Measurements from ENCODE around the gene FRY.
A peak's percentile ranks its signal among the peaks of the same experiment; 100 is the strongest.

Gene FRY

GRCh38 chr13:32175943-32176342 lies 144.4 kb downstream of the FRY start:
- no peak for DNase-seq (ENCODE audit: low spot score)

- DNase-seq (ENCODE audit: low spot score): no peak
Observed at GRCh38 chr13:32176696-32177095, 145.1 kb downstream of the FRY start.

DNA sequence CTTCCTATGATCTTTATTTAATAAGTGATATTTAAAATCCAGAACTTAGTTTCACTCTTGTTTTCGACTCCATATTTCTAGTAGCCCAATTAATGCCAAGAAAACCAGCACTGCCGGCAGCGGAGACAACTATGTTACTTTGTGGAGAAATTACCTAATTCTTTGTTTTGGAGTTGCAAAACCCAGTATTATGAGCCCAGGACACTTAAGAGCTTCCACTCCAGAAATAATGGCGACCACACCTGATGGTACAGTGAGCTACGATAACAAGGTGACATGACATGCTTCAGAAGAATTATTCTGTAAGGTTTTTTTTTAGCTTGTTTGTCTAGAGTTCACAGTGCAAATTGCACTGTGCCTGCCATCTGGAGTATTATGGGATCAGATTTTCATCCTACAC lies 147.2 kb downstream of the FRY start:
- no peak for DNase-seq (ENCODE audit: low spot score)

GRCh38 chr13:32179708-32180107 lies 148.1 kb downstream of the FRY start:
- no peak for DNase-seq (ENCODE audit: low spot score)

DNA sequence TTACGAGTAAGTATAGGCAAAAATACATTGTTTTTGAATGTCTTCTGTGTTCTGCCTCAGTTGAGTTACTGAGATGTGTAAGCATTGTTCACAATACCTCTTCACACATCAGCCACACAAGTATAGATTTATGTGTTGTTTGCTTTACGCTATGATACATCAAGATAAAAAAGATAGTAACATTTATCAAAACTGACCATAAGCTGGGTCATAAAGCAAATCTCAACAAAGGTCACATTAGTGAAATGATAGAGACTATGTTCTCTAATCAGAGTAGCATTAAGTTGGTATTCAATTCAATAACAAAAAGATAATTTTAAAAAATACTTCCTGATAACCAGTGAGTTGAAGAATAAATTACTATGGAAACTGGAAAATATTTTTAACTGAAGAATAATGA lies 156.1 kb downstream of the FRY start:
- no peak for DNase-seq (ENCODE audit: low spot score)

DNA sequence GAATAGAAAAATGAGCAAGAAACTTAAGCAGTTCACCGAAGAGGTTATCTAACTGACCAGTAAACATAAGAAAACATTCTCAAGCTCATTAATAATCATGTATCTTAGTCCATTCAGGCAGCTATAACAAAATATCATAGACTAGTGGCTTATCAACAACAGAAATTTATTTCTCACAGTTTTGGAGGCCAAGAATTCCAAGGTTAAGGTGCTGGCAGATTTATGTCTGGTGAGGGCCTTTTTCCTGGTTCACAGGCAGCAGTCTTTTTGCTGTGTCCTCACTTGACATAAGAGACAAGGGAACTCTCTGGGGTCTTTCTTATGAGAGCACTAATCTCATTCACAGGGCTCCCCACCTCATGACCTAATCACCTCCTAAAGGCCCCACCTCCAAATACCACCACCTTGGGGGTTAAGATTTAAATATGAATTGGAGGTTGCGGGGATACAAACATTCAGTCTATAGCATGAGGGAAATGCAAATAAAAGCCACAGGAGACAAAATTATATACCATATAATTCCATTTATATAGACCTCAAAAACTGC lies 160.0 kb downstream of the FRY start:
- no peak for DNase-seq (ENCODE audit: low spot score)

GRCh38 chr13:32195713-32196112 lies 164.1 kb downstream of the FRY start:
- no peak for DNase-seq (ENCODE audit: low spot score)

GRCh38 chr13:32199168-32199567 lies 167.6 kb downstream of the FRY start:
- DNase-seq (ENCODE audit: low spot score): no peak

DNA sequence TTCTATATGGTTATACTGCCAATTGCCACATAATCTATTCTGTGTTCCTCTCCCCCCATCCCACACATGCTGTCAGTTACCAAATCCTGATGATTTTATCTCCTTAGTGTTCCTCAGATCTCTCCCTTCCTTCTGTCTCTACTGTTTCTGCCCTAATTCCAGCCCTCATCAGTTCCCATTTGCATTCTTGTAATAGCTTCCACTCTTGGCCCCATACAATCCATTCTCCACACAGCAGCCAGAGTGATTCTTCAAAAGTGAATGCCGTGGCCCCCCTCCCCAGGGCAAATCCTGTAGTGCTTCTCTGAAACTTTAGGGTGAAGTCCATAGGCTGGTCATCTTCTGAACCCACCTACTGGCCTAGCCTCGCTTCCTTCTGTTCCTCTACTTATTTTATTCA lies 169.2 kb downstream of the FRY start:
- DNase-seq (ENCODE audit: low spot score): peak; percentile 15

GRCh38 chr13:32201809-32202208 lies 170.2 kb downstream of the FRY start:
- DNase-seq (ENCODE audit: low spot score): no peak

- no peak for DNase-seq (ENCODE audit: low spot score)
Observed at GRCh38 chr13:32202268-32202667, 170.7 kb downstream of the FRY start.

- no peak for DNase-seq (ENCODE audit: low spot score)
Observed at GRCh38 chr13:32203221-32203620, 171.6 kb downstream of the FRY start.

DNA sequence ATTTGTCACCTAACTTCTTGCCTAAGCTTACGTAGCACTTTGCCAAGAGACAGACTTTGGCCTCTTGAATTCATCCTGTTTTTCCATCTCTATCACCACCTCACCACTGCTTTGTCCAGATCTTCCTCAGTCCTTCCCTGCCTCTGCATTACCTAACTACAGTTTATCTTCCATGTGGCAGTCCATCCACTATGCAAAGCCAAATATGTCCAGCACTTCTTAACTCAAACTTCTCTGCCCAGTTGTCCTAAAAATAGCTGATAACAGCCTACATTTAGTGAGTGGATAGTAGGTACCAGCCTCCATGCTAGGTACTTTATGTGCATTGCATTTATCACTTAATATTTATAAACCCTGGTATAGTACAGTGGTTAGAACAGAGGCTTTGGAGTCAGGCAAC lies 172.2 kb downstream of the FRY start:
- DNase-seq (ENCODE audit: low spot score): no peak

- DNase-seq (ENCODE audit: low spot score): no peak
Observed at GRCh38 chr13:32205431-32206096, 174.0 kb downstream of the FRY start.

- no peak for DNase-seq (ENCODE audit: low spot score)
Observed at GRCh38 chr13:32206097-32206740, 174.6 kb downstream of the FRY start.

- no peak for DNase-seq (ENCODE audit: low spot score)
Observed at GRCh38 chr13:32208860-32209259, 177.3 kb downstream of the FRY start.

GRCh38 chr13:32209652-32210051 lies 178.1 kb downstream of the FRY start:
- DNase-seq (ENCODE audit: low spot score): no peak

- no peak for DNase-seq (ENCODE audit: low spot score)
Observed at GRCh38 chr13:32210101-32210500, 178.5 kb downstream of the FRY start.

GRCh38 chr13:32211813-32212212 lies 180.2 kb downstream of the FRY start:
- peak; percentile 85 for DNase-seq (ENCODE audit: low spot score)

GRCh38 chr13:32212421-32212820 lies 180.8 kb downstream of the FRY start:
- DNase-seq (ENCODE audit: low spot score): peak; percentile 79

DNA sequence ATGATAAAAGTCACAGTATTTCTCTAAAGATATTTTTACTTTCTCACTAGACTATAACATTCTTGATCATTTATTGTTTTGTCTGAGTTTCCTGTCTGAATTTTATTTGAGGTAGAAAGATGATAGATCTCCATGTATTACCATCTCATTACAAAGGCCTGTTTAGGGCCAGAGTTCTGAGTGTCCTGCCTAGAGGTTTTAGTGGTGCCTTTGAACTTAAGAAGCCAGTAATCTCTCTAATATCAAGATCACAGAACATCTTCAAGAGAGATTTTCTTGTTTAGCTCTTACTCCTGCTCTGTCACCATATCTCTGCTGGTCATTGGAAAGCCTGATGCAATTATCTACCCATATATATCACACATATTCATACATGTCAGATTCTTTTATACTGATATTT lies 182.1 kb downstream of the FRY start:
- no peak for DNase-seq (ENCODE audit: low spot score)

- DNase-seq (ENCODE audit: low spot score): no peak
Observed at GRCh38 chr13:32214071-32214470, 182.5 kb downstream of the FRY start.

GRCh38 chr13:32216281-32216680 lies 184.7 kb downstream of the FRY start:
- DNase-seq (ENCODE audit: low spot score): no peak

Data from AG08395 (cell line).